ENCODE data around the gene LRRC56. TPM values are rescaled to one million over a fixed set of nuclear protein-coding genes. Genes with fewer than 3 reads are reported as not detected.

LRRC56 gene
- total and polyA plus RNA-seq, 9 of the 15 experiments (the other 6 are each of a cell fraction or from before 2014, with no cell fraction given) = 0.03 to 4.5 (median 1.0) TPM; not detected in 1

DNA sequence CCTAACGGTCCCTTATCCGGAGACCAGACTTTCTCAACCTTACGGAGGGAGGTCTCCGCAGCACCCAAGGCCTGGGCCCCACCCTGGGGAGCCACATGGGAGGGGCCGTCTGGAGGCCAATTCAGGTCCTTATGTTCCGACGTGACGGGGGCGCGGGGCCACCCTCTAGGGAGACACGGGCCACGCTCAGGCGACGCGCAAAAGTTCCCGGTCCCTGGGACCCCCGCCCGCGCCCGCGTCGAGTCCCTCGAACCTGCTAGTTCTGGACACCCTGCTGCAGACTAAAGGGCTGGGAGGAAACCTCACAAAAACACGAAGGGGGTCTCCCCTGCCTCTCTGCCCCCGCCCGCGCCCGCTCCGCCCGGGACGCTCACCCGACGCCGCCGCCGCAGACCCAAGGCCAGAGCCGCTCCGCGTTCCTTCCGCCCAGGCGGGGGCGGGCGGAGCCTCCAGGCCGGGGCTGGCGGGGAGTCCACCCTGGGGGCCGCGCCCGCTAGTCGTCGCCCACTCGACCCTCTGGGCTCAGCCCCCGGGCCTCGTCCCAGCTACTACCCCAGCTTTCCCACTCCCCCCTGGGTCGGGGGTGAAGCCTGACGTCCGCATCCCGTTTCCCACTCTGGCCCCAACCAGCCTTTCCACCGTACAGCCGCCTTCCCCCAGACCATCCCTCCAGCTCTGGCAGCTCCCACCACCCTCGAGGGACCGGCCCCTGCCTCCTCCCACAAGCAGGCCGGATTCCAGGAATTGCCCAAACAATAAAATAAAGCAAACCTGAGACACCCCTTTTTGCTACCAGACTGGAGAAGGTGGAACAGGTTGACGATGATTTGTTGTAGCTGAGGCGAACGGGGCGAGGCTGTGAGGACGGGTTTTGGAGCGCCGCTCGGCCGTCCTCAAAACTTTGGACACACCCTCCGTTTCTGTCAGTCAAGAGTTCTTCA is 33.0 kb upstream of the LRRC56 start (continued):
- TF ChIP-seq ERF (CRISPR knock-in tag; IDR thresholded peaks at IDR 0.05) (peak; percentile 66), THRAP3 (IDR thresholded peaks at IDR 0.05; ENCODE audit: borderline replicate concordance) (no peak), ZNF175 (CRISPR knock-in tag; IDR thresholded peaks at IDR 0.05; ENCODE audit: low read depth) (no peak), HSF4 (CRISPR knock-in tag; IDR thresholded peaks at IDR 0.05; ENCODE audit: borderline replicate concordance) (0 out of 2 replicates have a peak, but pooled peaks have one; percentile 51), HEY1 (CRISPR knock-in tag; IDR thresholded peaks at IDR 0.05; ENCODE audit: borderline replicate concordance) (no peak), ZNF263 (CRISPR knock-in tag; IDR thresholded peaks at IDR 0.05; ENCODE audit: borderline replicate concordance) (no peak), MCM7 (IDR thresholded peaks at IDR 0.05) (no peak), TOE1 (IDR thresholded peaks at IDR 0.05; ENCODE audit: borderline replicate concordance) (no peak), TOE1 (CRISPR knock-in tag; IDR thresholded peaks at IDR 0.05; ENCODE audit: borderline replicate concordance, low read depth) (no peak), HLTF (IDR thresholded peaks at IDR 0.05) (no peak), XRCC5 (IDR thresholded peaks at IDR 0.05; ENCODE audit: low read depth, low read length) (no peak), MAZ (CRISPR knock-in tag; conservative IDR thresholded peaks at IDR 0.05 in 1 of 2, IDR thresholded peaks at IDR 0.05 in 1 of 2) (peak; percentile 34 to 86; a peak in 3 of 4 replicates), HNRNPLL (IDR thresholded peaks at IDR 0.05; ENCODE audit: low read depth, low read length, poor library complexity, severe bottlenecking) (peak; percentile 74), ZBTB1 (CRISPR knock-in tag; IDR thresholded peaks at IDR 0.05; ENCODE audit: borderline replicate concordance, low read depth) (0 out of 2 replicates have a peak, but pooled peaks have one; percentile 64), NELFE (IDR thresholded peaks at IDR 0.05; ENCODE audit: insufficient read depth, insufficient read length) (no peak), ZNF696 (CRISPR knock-in tag; conservative IDR thresholded peaks at IDR 0.05) (no peak), ZNF707 (CRISPR knock-in tag; conservative IDR thresholded peaks at IDR 0.05) (no peak), ARID2 (IDR thresholded peaks at IDR 0.05) (no peak), ZNF584 (CRISPR knock-in tag; IDR thresholded peaks at IDR 0.05; ENCODE audit: low read depth) (no peak), HMG20B (CRISPR knock-in tag; IDR thresholded peaks at IDR 0.05) (no peak), SREBF1 (IDR thresholded peaks at IDR 0.05; ENCODE audit: borderline replicate concordance, low read depth, low read length) (no peak), SRSF1 (IDR thresholded peaks at IDR 0.05; ENCODE audit: low read depth, low read length) (no peak), HIVEP1 (CRISPR knock-in tag; IDR thresholded peaks at IDR 0.05) (no peak), FOSL1 (tag; conservative IDR thresholded peaks at IDR 0.05) (0 out of 2 replicates have a peak, but pooled peaks have one; percentile 18), CCAR2 (IDR thresholded peaks at IDR 0.05; ENCODE audit: low read depth, low read length) (no peak)
- TF ChIP-seq, protein P1, sequence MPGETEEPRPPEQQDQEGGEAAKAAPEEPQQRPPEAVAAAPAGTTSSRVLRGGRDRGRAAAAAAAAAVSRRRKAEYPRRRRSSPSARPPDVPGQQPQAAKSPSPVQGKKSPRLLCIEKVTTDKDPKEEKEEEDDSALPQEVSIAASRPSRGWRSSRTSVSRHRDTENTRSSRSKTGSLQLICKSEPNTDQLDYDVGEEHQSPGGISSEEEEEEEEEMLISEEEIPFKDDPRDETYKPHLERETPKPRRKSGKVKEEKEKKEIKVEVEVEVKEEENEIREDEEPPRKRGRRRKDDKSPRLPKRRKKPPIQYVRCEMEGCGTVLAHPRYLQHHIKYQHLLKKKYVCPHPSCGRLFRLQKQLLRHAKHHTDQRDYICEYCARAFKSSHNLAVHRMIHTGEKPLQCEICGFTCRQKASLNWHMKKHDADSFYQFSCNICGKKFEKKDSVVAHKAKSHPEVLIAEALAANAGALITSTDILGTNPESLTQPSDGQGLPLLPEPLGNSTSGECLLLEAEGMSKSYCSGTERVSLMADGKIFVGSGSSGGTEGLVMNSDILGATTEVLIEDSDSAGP (CRISPR knock-in tag; IDR thresholded peaks at IDR 0.05) = no peak
- TF ChIP-seq, protein P2, sequence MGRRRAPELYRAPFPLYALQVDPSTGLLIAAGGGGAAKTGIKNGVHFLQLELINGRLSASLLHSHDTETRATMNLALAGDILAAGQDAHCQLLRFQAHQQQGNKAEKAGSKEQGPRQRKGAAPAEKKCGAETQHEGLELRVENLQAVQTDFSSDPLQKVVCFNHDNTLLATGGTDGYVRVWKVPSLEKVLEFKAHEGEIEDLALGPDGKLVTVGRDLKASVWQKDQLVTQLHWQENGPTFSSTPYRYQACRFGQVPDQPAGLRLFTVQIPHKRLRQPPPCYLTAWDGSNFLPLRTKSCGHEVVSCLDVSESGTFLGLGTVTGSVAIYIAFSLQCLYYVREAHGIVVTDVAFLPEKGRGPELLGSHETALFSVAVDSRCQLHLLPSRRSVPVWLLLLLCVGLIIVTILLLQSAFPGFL (CRISPR knock-in tag; IDR thresholded peaks at IDR 0.05) = 0 out of 2 replicates have a peak, but pooled peaks have one; percentile 45
